Measurements from ENCODE around the gene CLIP1. TPM values are rescaled to one million over a fixed set of nuclear protein-coding genes. Genes with fewer than 3 reads are reported as not detected.

CLIP1 gene
- total and polyA plus RNA-seq, 2 of the 4 experiments (the other 2 are of a cell fraction) = 38.0 to 54.8 TPM

- H4K20me1 ChIP-seq (ENCODE audit: insufficient read depth, low read length) = no peaks in the 10 kb centered on the region; the same call in 1 of the 2 replicates
- no peak overlapping the region for H3K56ac ChIP-seq (ENCODE audit: extremely low read depth, insufficient read depth, low read length)
- no peak overlapping the region for H3K18ac ChIP-seq (ENCODE audit: low read depth, low read length)
- DNase-seq (no peak), ATAC-seq (ENCODE audit: low read depth) (no peak)
- no TSS peak for BruUV-seq (replicated peaks)
- no peak overlapping the region for H3K4me2 ChIP-seq (ENCODE audit: low read depth, low read length)
- in situ Hi-C loops (cut with MboI; ENCODE audit: low sequenced_read_pairs) = no loop called here
- no peak overlapping the region for H2BK5ac ChIP-seq (ENCODE audit: low read depth, low read length, poor library complexity, severe bottlenecking)
- no peak overlapping the region for H2BK120ac ChIP-seq (ENCODE audit: low read depth, low read length)
- H4K8ac ChIP-seq (ENCODE audit: low read depth in 2 of 2, low read length in 2 of 2) = no peak overlapping the region
- no peak overlapping the region for H2AK5ac ChIP-seq (ENCODE audit: low read depth, low read length)
- no peak overlapping the region for H3K4ac ChIP-seq (ENCODE audit: low read depth, low read length)
- no peak overlapping the region for H3K27ac ChIP-seq (ENCODE audit: insufficient read depth, low read length)
- H3K36me3 ChIP-seq (ENCODE audit: control insufficient read depth, insufficient read depth, low read length) = peaks cover 26% of the 10 kb centered on the region
- dilution Hi-C loops (cut with HindIII; ENCODE audit: low sequenced_read_pairs, unreplicated experiment) = no loop called here
- no peak overlapping the region for H4K91ac ChIP-seq (ENCODE audit: insufficient read depth, low read depth, low read length)
- WGBS, 2 experiments (ENCODE audit: extremely low coverage in 2 of 2, insufficient read length in 1 of 2) = 94% methylated on average over 3 of the region's 14 CpGs; no CpG with 5 or more reads in 1 of the 2 experiments
- H3K4me1 ChIP-seq (ENCODE audit: control insufficient read depth, insufficient read depth, low read length) = no peaks in the 10 kb centered on the region
- no peak overlapping the region for H3K23ac ChIP-seq (ENCODE audit: low read depth, low read length)
- no peak overlapping the region for H2AFZ ChIP-seq (replicated peaks; ENCODE audit: low read length, poor library complexity)
- H2AK9ac ChIP-seq (replicated peaks; ENCODE audit: low read depth, low read length, poor library complexity) = no peak overlapping the region
- ChIA-PET POLR2A (ENCODE audit: unreplicated experiment) (no interaction called here), CTCF (no interaction called here)
- H3K14ac ChIP-seq (replicated peaks; ENCODE audit: low read depth, low read length) = no peak overlapping the region
- no peak for TF ChIP-seq CTCF (conservative IDR thresholded peaks at IDR 0.05; ENCODE audit: low read depth, low read length)
- TF ChIP-seq RAD21 (IDR thresholded peaks at IDR 0.05; ENCODE audit: low read length) = no peak
- no peak for TF ChIP-seq CHD1 (IDR thresholded peaks at IDR 0.05; ENCODE audit: low read depth, low read length)
- TF ChIP-seq POLR2A (IDR thresholded peaks at IDR 0.05; ENCODE audit: low read depth, low read length) = no peak
- no peak for TF ChIP-seq FOS (IDR thresholded peaks at IDR 0.05; ENCODE audit: low read depth, low read length)
- TF ChIP-seq USF2 (IDR thresholded peaks at IDR 0.05; ENCODE audit: low read depth, low read length) = no peak
- no peak for TF ChIP-seq NFE2L2 (IDR thresholded peaks at IDR 0.05; ENCODE audit: low read depth, low read length)
- TF ChIP-seq MAFK (IDR thresholded peaks at IDR 0.05; ENCODE audit: low read depth, low read length) = no peak
- TF ChIP-seq, protein P1, sequence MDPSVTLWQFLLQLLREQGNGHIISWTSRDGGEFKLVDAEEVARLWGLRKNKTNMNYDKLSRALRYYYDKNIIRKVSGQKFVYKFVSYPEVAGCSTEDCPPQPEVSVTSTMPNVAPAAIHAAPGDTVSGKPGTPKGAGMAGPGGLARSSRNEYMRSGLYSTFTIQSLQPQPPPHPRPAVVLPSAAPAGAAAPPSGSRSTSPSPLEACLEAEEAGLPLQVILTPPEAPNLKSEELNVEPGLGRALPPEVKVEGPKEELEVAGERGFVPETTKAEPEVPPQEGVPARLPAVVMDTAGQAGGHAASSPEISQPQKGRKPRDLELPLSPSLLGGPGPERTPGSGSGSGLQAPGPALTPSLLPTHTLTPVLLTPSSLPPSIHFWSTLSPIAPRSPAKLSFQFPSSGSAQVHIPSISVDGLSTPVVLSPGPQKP (IDR thresholded peaks at IDR 0.05; ENCODE audit: borderline replicate concordance, low read depth, low read length) = no peak
- TF ChIP-seq CEBPB (IDR thresholded peaks at IDR 0.05; ENCODE audit: low read depth, low read length) = no peak
- no peak for TF ChIP-seq MAZ (IDR thresholded peaks at IDR 0.05; ENCODE audit: borderline replicate concordance, low read depth, low read length)
- no peak for TF ChIP-seq BHLHE40 (IDR thresholded peaks at IDR 0.05; ENCODE audit: low read depth, low read length)
- no peak for TF ChIP-seq RFX5 (IDR thresholded peaks at IDR 0.05; ENCODE audit: low read depth, low read length)
- TF ChIP-seq SMC3 (IDR thresholded peaks at IDR 0.05; ENCODE audit: low read depth, low read length) = no peak
- TF ChIP-seq RCOR1 (IDR thresholded peaks at IDR 0.05; ENCODE audit: insufficient replicate concordance, low read length) = no peak
- TF ChIP-seq MXI1 (IDR thresholded peaks at IDR 0.05; ENCODE audit: borderline replicate concordance, low read depth, low read length) = no peak
- H3K9me3 ChIP-seq (ENCODE audit: control insufficient read depth, insufficient read depth, low read length) = no peaks in the 10 kb centered on the region
- peaks cover 15 to 22% of the 10 kb centered on the region in 2 experiments; a peak in 3 of 4 replicates for H3K79me1 ChIP-seq (ENCODE audit: low read depth in 1 of 2, low read length in 2 of 2)
- H3K27me3 ChIP-seq (ENCODE audit: control insufficient read depth, insufficient read depth, low read length) = no peaks in the 10 kb centered on the region
- no peak overlapping the region for H3K4me3 ChIP-seq (ENCODE audit: insufficient read depth, low read depth, low read length)
- intact Hi-C loops (cut with micrococcal nuclease) = no loop called here
- no peak overlapping the region for H4K5ac ChIP-seq (ENCODE audit: low read depth, low read length)
- H3K9me1 ChIP-seq (ENCODE audit: insufficient read depth, low read length) = peaks cover 9% of the 10 kb centered on the region; the same call in 1 of the 2 replicates
- H2BK20ac ChIP-seq (ENCODE audit: low read depth, low read length) = no peak overlapping the region
- H3K9ac ChIP-seq (ENCODE audit: low read depth, low read length) = no peak overlapping the region
- no peak overlapping the region for H2BK15ac ChIP-seq (ENCODE audit: low read depth, low read length)
Observed at GRCh38 chr12:122298071-122298748, 124.3 kb downstream of the CLIP1 start.

Data from IMR-90 (cell line).